Neuronal stem cell (in vitro differentiated cells): Measurements from ENCODE around the gene FBXO7.

Experiments
- DNase-seq: peaks from one replicate; pipeline ENCODE4 v3.0.0-alpha.2; 2013; ENCODE audit warnings: low spot score
- H2AFZ ChIP-seq: one replicate; pipeline ENCODE4 v1.6.1; 2013; ENCODE audit warnings: mild to moderate bottlenecking, low read length, inconsistent platforms
- H2AK5ac ChIP-seq: 2 replicates; pipeline ENCODE4 v1.6.1; 2013; ENCODE audit warnings: low read depth, mild to moderate bottlenecking, inconsistent platforms, low read length, moderate library complexity, mixed read lengths
- H2BK120ac ChIP-seq: 2 replicates; pipeline ENCODE4 v1.6.1; 2013; ENCODE audit warnings: low read depth, mild to moderate bottlenecking, inconsistent platforms, low read length, moderate library complexity, mixed read lengths
- H2BK12ac ChIP-seq: one replicate; pipeline ENCODE4 v1.6.1; 2013; ENCODE audit warnings: low read length, inconsistent platforms
- H2BK15ac ChIP-seq: 2 replicates; pipeline ENCODE4 v1.6.1; 2013; ENCODE audit warnings: mild to moderate bottlenecking, low read length, inconsistent platforms, mixed read lengths
- H2BK5ac ChIP-seq: one replicate; pipeline ENCODE4 v1.6.1; 2013; ENCODE audit warnings: inconsistent platforms, mild to moderate bottlenecking, low read length, moderate library complexity
- H3K14ac ChIP-seq: one replicate; pipeline ENCODE4 v1.6.1; 2013; ENCODE audit warnings: low read length, inconsistent platforms
- H3K18ac ChIP-seq: 2 replicates; pipeline ENCODE4 v1.6.1; 2013; ENCODE audit warnings: low read length, inconsistent platforms
- H3K23ac ChIP-seq: 2 replicates; pipeline ENCODE4 v1.6.1; 2013; ENCODE audit warnings: low read depth, mild to moderate bottlenecking, mixed read lengths, low read length, inconsistent platforms; ENCODE audit not compliant: poor library complexity
- H3K27ac ChIP-seq: replicated peaks from 3 replicates; pipeline ENCODE4 v1.5.1; 2013; ENCODE audit warnings: low read length, inconsistent platforms
- H3K27me3 ChIP-seq, 3 experiments: 2 replicates each; pipeline ENCODE4 v1.6.1; 2013; ENCODE audit warnings: low read length in 3 of 3, mild to moderate bottlenecking in 2 of 3, inconsistent platforms in 1 of 3, low read depth in 1 of 3, mixed read lengths in 1 of 3, moderate library complexity in 1 of 3; ENCODE audit not compliant: control insufficient read depth in 3 of 3, insufficient read depth in 3 of 3
- H3K36me3 ChIP-seq, 2 donors: replicated peaks in 1 of 2; 2 replicates each; pipeline ENCODE4 v1.6.1; 2013; ENCODE audit warnings: low read length in 2 of 2; ENCODE audit not compliant: control insufficient read depth in 2 of 2, insufficient read depth in 2 of 2
- H3K4ac ChIP-seq: 2 replicates; pipeline ENCODE4 v1.6.1; 2013; ENCODE audit warnings: inconsistent platforms, mild to moderate bottlenecking, low read length, moderate library complexity
- H3K4me1 ChIP-seq, 2 donors: 1 replicate in 1 of 2; 2 replicates in 1 of 2; pipeline ENCODE4 v1.6.1; 2013; ENCODE audit warnings: low read length in 2 of 2, low read depth in 1 of 2; ENCODE audit not compliant: control insufficient read depth in 2 of 2, insufficient read depth in 1 of 2
- H3K4me2 ChIP-seq: one replicate; pipeline ENCODE4 v1.6.1; 2013; ENCODE audit warnings: mild to moderate bottlenecking, low read length, inconsistent platforms; ENCODE audit not compliant: insufficient read depth, poor library complexity, severe bottlenecking
- H3K4me3 ChIP-seq, 2 donors: 2 replicates each; pipeline ENCODE4 v1.5.1; 2013; ENCODE audit warnings: low read length in 2 of 2, mild to moderate bottlenecking in 2 of 2, inconsistent platforms in 1 of 2, moderate library complexity in 1 of 2
- H3K79me1 ChIP-seq: one replicate; pipeline ENCODE4 v1.6.1; 2013; ENCODE audit warnings: low read depth, mild to moderate bottlenecking, inconsistent platforms, low read length, moderate library complexity
- H3K9ac ChIP-seq: one replicate; pipeline ENCODE4 v1.6.1; 2013; ENCODE audit warnings: mild to moderate bottlenecking, low read depth, low read length, inconsistent platforms; ENCODE audit not compliant: poor library complexity
- H3K9me3 ChIP-seq, 2 donors: replicated peaks in 1 of 2; 2 replicates each; pipeline versions ENCODE3 to v1.6.1; 2013; ENCODE audit warnings: low read length in 2 of 2, mild to moderate bottlenecking in 2 of 2, inconsistent platforms in 1 of 2, low read depth in 1 of 2, mixed read lengths in 1 of 2, moderate library complexity in 1 of 2; ENCODE audit not compliant: control insufficient read depth in 2 of 2, insufficient read depth in 1 of 2
- H4K8ac ChIP-seq: one replicate; pipeline ENCODE4 v1.6.1; 2013; ENCODE audit warnings: low read depth, mild to moderate bottlenecking, inconsistent platforms, low read length, moderate library complexity
- H4K91ac ChIP-seq: one replicate; pipeline ENCODE4 v1.6.1; 2013; ENCODE audit warnings: low read length, low read depth, mild to moderate bottlenecking, inconsistent platforms; ENCODE audit not compliant: poor library complexity
- WGBS, 2 donors: extraction: QIAGEN DNeasy Blood & Tissue Kit; methylation state at CpG; one replicate each; pipeline ENCODE4 v1.1.7; 2013; ENCODE audit warnings: missing lambda C conversion rate in 2 of 2, mixed read lengths in 1 of 2; ENCODE audit not compliant: insufficient read length in 2 of 2, insufficient replicate concordance in 1 of 2; ENCODE audit errors: extremely low coverage in 2 of 2; 5-methylcytosine and 5-hydroxymethylcytosine counted together

Gene FBXO7

GRCh38 chr22:32465661-32466060, 8.9 kb upstream of the FBXO7 start:
- H3K14ac ChIP-seq = no peak overlapping the region
- no peak overlapping the region for H4K91ac ChIP-seq
- no peak overlapping the region for H3K4me3 ChIP-seq
- H3K4me2 ChIP-seq = no peak overlapping the region
- no peaks in the 10 kb centered on the region for H3K9me3 ChIP-seq
- H2AK5ac ChIP-seq = no peak overlapping the region
- no peak overlapping the region for H2BK12ac ChIP-seq
- no peaks in the 10 kb centered on the region for H3K36me3 ChIP-seq
- no peak overlapping the region for H2BK120ac ChIP-seq
- no peak overlapping the region for H3K23ac ChIP-seq
- DNase-seq = no peak
- H2BK15ac ChIP-seq = no peak overlapping the region
- no peak overlapping the region for H3K27ac ChIP-seq
- H2BK5ac ChIP-seq = no peak overlapping the region
- H3K27me3 ChIP-seq = peaks cover 0 to 24% (median 6%) of the 10 kb centered on the region in 3 experiments
- H3K9ac ChIP-seq = no peak overlapping the region
- no CpG with 5 or more reads among the region's 3 CpGs for WGBS, 2 donors
- peaks cover 0 to 2% of the 10 kb centered on the region in 2 donors for H3K4me1 ChIP-seq
- H2AFZ ChIP-seq = no peak overlapping the region
- H3K4ac ChIP-seq = no peak overlapping the region
- H3K18ac ChIP-seq = no peak overlapping the region
- H4K8ac ChIP-seq = no peak overlapping the region
- H3K79me1 ChIP-seq = no peaks in the 10 kb centered on the region

- H2AFZ ChIP-seq = no peak overlapping the region
Measured at GRCh38 chr22:32466496-32466895, 8.1 kb upstream of the FBXO7 start.

GRCh38 chr22:32469799-32470212, 4.8 kb upstream of the FBXO7 start:
- no peak overlapping the region for H3K23ac ChIP-seq
- no peak overlapping the region for H2BK15ac ChIP-seq
- H3K79me1 ChIP-seq = no peaks in the 10 kb centered on the region
- H3K9me3 ChIP-seq = no peaks in the 10 kb centered on the region
- DNase-seq = no peak
- H2BK12ac ChIP-seq = no peak overlapping the region
- H3K27me3 ChIP-seq = peaks cover 0 to 17% (median 0%) of the 10 kb centered on the region in 3 experiments
- no peak overlapping the region for H2BK5ac ChIP-seq
- no peak overlapping the region for H3K4me3 ChIP-seq
- no peak overlapping the region for H3K27ac ChIP-seq
- no CpG with 5 or more reads among the region's 6 CpGs for WGBS, 2 donors
- H3K4me2 ChIP-seq = no peak overlapping the region
- no peak overlapping the region for H3K9ac ChIP-seq
- H2AFZ ChIP-seq = peak overlapping the region; percentile 62
- no peak overlapping the region for H3K18ac ChIP-seq
- H3K4ac ChIP-seq = no peak overlapping the region
- peaks cover 0 to 4% of the 10 kb centered on the region in 2 donors for H3K4me1 ChIP-seq
- no peak overlapping the region for H4K8ac ChIP-seq
- H4K91ac ChIP-seq = no peak overlapping the region
- H3K36me3 ChIP-seq = no peaks in the 10 kb centered on the region
- no peak overlapping the region for H2BK120ac ChIP-seq
- H3K14ac ChIP-seq = no peak overlapping the region
- no peak overlapping the region for H2AK5ac ChIP-seq

More at GRCh38 chr22:32466496-32466895, 8.1 kb upstream of the FBXO7 start:
- Histone ChIP-seq H3K23ac (no peak overlapping the region), H3K9ac (no peak overlapping the region), H3K4me3 (no peak overlapping the region), H2BK120ac (no peak overlapping the region), H2BK5ac (no peak overlapping the region), H3K9me3 (no peaks in the 10 kb centered on the region), H3K4me2 (no peak overlapping the region), H2AK5ac (no peak overlapping the region), H3K79me1 (no peaks in the 10 kb centered on the region), H2BK15ac (no peak overlapping the region), H3K27ac (no peak overlapping the region), H4K91ac (no peak overlapping the region), H2BK12ac (no peak overlapping the region), H3K27me3 (peaks cover 0 to 27% (median 3%) of the 10 kb centered on the region in 3 experiments), H3K18ac (no peak overlapping the region), H4K8ac (no peak overlapping the region), H3K4me1 (peaks cover 0 to 2% of the 10 kb centered on the region in 2 donors), H3K14ac (no peak overlapping the region), H3K4ac (no peak overlapping the region), H3K36me3 (no peaks in the 10 kb centered on the region)
- no CpG with 5 or more reads among the region's 8 CpGs for WGBS, 2 donors
- no peak for DNase-seq

- Histone ChIP-seq H3K27ac (no peak overlapping the region), H3K9me3 (no peaks in the 10 kb centered on the region), H3K36me3 (no peaks in the 10 kb centered on the region), H3K4me1 (peaks cover 0 to 7% of the 10 kb centered on the region in 2 donors), H2AFZ (peak overlapping the region; percentile 98), H2BK120ac (no peak overlapping the region), H2BK5ac (no peak overlapping the region), H3K9ac (no peak overlapping the region), H3K4ac (no peak overlapping the region), H3K4me2 (no peak overlapping the region), H3K79me1 (no peaks in the 10 kb centered on the region), H4K8ac (no peak overlapping the region), H3K27me3 (peaks cover 0 to 10% (median 2%) of the 10 kb centered on the region in 3 experiments), H3K23ac (no peak overlapping the region), H2AK5ac (no peak overlapping the region), H3K14ac (no peak overlapping the region), H2BK15ac (no peak overlapping the region), H3K4me3 (peak overlapping the region; percentile 27 to 81), H2BK12ac (no peak overlapping the region), H3K18ac (no peak overlapping the region), H4K91ac (no peak overlapping the region)
- no CpG with 5 or more reads among the region's 6 CpGs for WGBS, 2 donors
- DNase-seq = peak; percentile 68
Measured at GRCh38 chr22:32473388-32473952, 1.1 kb upstream of the FBXO7 start.
